H9 (cell line): ENCODE data around the gene PALD1. TPM values are rescaled to one million over a fixed set of nuclear protein-coding genes. Genes with fewer than 3 reads are reported as not detected.

Experiments
- DNase-seq: peaks from one replicate; pipeline ENCODE4 v3.0.0-alpha.2; 2017
- H2AFZ ChIP-seq: one replicate; pipeline ENCODE4 v1.6.1; 2013; ENCODE audit warnings: mild to moderate bottlenecking, low read length, control low read depth, moderate library complexity
- H2AK5ac ChIP-seq: 2 replicates; pipeline ENCODE4 v1.6.1; 2013; ENCODE audit warnings: low read length, control low read depth, mixed read lengths; ENCODE audit not compliant: insufficient read length
- H2BK120ac ChIP-seq: one replicate; pipeline ENCODE4 v1.6.1; 2013; ENCODE audit warnings: low read depth, mild to moderate bottlenecking, low read length, control low read depth, inconsistent platforms; ENCODE audit not compliant: poor library complexity, severe bottlenecking
- H2BK12ac ChIP-seq: 2 replicates; pipeline ENCODE4 v1.6.1; 2013; ENCODE audit warnings: low read length, control low read depth, mixed read lengths, low read depth; ENCODE audit not compliant: insufficient read length
- H2BK15ac ChIP-seq: 2 replicates; pipeline ENCODE4 v1.6.1; 2013; ENCODE audit warnings: low read depth, low read length, control low read depth
- H2BK20ac ChIP-seq: one replicate; pipeline ENCODE4 v1.6.1; 2013; ENCODE audit warnings: low read depth, mild to moderate bottlenecking, low read length, control low read depth, inconsistent platforms; ENCODE audit not compliant: poor library complexity, severe bottlenecking
- H2BK5ac ChIP-seq: 2 replicates; pipeline ENCODE4 v1.6.1; 2013; ENCODE audit warnings: low read length, control low read depth, mixed read lengths; ENCODE audit not compliant: insufficient read length
- H3K14ac ChIP-seq: 2 replicates; pipeline ENCODE4 v1.6.1; 2013; ENCODE audit warnings: low read length, control low read depth; ENCODE audit not compliant: insufficient read depth
- H3K18ac ChIP-seq: 2 replicates; pipeline ENCODE4 v1.6.1; 2013; ENCODE audit warnings: low read depth, mild to moderate bottlenecking, mixed read lengths, low read length, control low read depth; ENCODE audit not compliant: insufficient read length
- H3K23ac ChIP-seq: 2 replicates; pipeline ENCODE4 v1.6.1; 2013; ENCODE audit warnings: low read length, control low read depth, mixed read lengths, low read depth; ENCODE audit not compliant: insufficient read length
- H3K23me2 ChIP-seq: 2 replicates; pipeline ENCODE4 v1.6.1; 2013; ENCODE audit warnings: low read depth, mild to moderate bottlenecking, mixed read lengths, low read length, control low read depth; ENCODE audit not compliant: insufficient read length, poor library complexity, severe bottlenecking
- H3K27ac ChIP-seq: 2 replicates; pipeline ENCODE4 v1.5.1; 2013; ENCODE audit warnings: low read length, control low read depth, mixed read lengths, low read depth; ENCODE audit not compliant: insufficient read length
- H3K27me3 ChIP-seq: 2 replicates; pipeline ENCODE4 v1.6.1; 2013; ENCODE audit warnings: low read length, control low read depth, inconsistent platforms; ENCODE audit not compliant: insufficient read depth
- H3K4ac ChIP-seq: 2 replicates; pipeline ENCODE4 v1.6.1; 2013; ENCODE audit warnings: low read depth, mild to moderate bottlenecking, control low read depth, inconsistent platforms, low read length, moderate library complexity
- H3K4me1 ChIP-seq: 2 replicates; pipeline ENCODE4 v1.6.1; 2013; ENCODE audit warnings: low read length, control low read depth, inconsistent platforms; ENCODE audit not compliant: insufficient read depth
- H3K4me2 ChIP-seq: 2 replicates; pipeline ENCODE4 v1.6.1; 2013; ENCODE audit warnings: low read length, control low read depth, mixed read lengths; ENCODE audit not compliant: insufficient read length, insufficient read depth
- H3K56ac ChIP-seq: 2 replicates; pipeline ENCODE4 v1.6.1; 2013; ENCODE audit warnings: low read depth, mild to moderate bottlenecking, mixed read lengths, low read length, control low read depth; ENCODE audit not compliant: insufficient read length
- H3K79me1 ChIP-seq: 2 replicates; pipeline ENCODE4 v1.6.1; 2013; ENCODE audit warnings: low read depth, mild to moderate bottlenecking, moderate library complexity, low read length, control low read depth, inconsistent platforms; ENCODE audit not compliant: insufficient read depth, poor library complexity, severe bottlenecking
- H3K79me2 ChIP-seq: 2 replicates; pipeline ENCODE4 v1.6.1; 2013; ENCODE audit warnings: low read length, control low read depth, inconsistent platforms; ENCODE audit not compliant: insufficient read depth
- H3K9ac ChIP-seq: 2 replicates; pipeline ENCODE4 v1.6.1; 2013; ENCODE audit warnings: low read length, control low read depth, mixed read lengths; ENCODE audit not compliant: insufficient read length; ENCODE audit errors: extremely low read depth
- H3K9me3 ChIP-seq: one replicate; pipeline ENCODE4 v1.6.1; 2013; ENCODE audit warnings: low read depth, low read length, inconsistent platforms; ENCODE audit not compliant: control insufficient read depth
- H3T11ph ChIP-seq: one replicate; pipeline ENCODE4 v1.6.1; 2013; ENCODE audit warnings: mild to moderate bottlenecking, low read length, control low read depth, inconsistent platforms
- H4K20me1 ChIP-seq: one replicate; pipeline ENCODE4 v1.6.1; 2013; ENCODE audit not compliant: control insufficient read depth, insufficient read length, insufficient read depth
- H4K5ac ChIP-seq: 2 replicates; pipeline ENCODE4 v1.6.1; 2013; ENCODE audit warnings: low read depth, mild to moderate bottlenecking, mixed read lengths, low read length, control low read depth; ENCODE audit not compliant: insufficient read length
- H4K8ac ChIP-seq: replicated peaks from 2 replicates; pipeline ENCODE4 v1.6.1; 2013; ENCODE audit warnings: low read length, control low read depth, mixed read lengths, low read depth; ENCODE audit not compliant: insufficient read length
- H4K91ac ChIP-seq: 2 replicates; pipeline ENCODE4 v1.6.1; 2013; ENCODE audit warnings: low read depth, mild to moderate bottlenecking, moderate library complexity, mixed read lengths, low read length, control low read depth; ENCODE audit not compliant: insufficient read length
- H3K27ac Mint-ChIP-seq, 3 experiments: 2 replicates in 2 of 3; 3 replicates in 1 of 3; pipeline ENCODE4 v1.8.0; 2020 to 2021; ENCODE audit warnings: mixed read lengths in 3 of 3, mild to moderate bottlenecking in 1 of 3, moderate library complexity in 1 of 3
- H3K27me3 Mint-ChIP-seq: 2 replicates; pipeline ENCODE4 v1.8.0; 2021; ENCODE audit warnings: low read depth, mild to moderate bottlenecking, moderate library complexity, mixed read lengths
- H3K36me3 Mint-ChIP-seq, 3 experiments: 2 replicates in 2 of 3; 3 replicates in 1 of 3; pipeline ENCODE4 v1.8.0; 2020 to 2021; ENCODE audit warnings: low read depth in 3 of 3, mixed read lengths in 3 of 3; ENCODE audit not compliant: insufficient read depth in 1 of 3
- H3K4me1 Mint-ChIP-seq, 2 experiments: 2 replicates each; pipeline ENCODE4 v1.8.0; 2020; ENCODE audit warnings: mixed read lengths in 2 of 2
- H3K4me3 Mint-ChIP-seq, 2 experiments: 2 replicates in 1 of 2; 3 replicates in 1 of 2; pipeline ENCODE4 v1.8.0; 2020 to 2021; ENCODE audit warnings: mild to moderate bottlenecking in 2 of 2, mixed read lengths in 2 of 2, moderate library complexity in 1 of 2
- H3K9me3 Mint-ChIP-seq, 2 experiments: 2 replicates in 1 of 2; 3 replicates in 1 of 2; pipeline ENCODE4 v1.8.0; 2020; ENCODE audit warnings: mild to moderate bottlenecking in 2 of 2, mixed read lengths in 2 of 2, moderate library complexity in 1 of 2
- CTCF ChIP-seq: fragments of 200-600 bp; sonication (generic); conservative IDR thresholded peaks from 3 replicates; pipeline ENCODE4 v1.8.0; 2021; ENCODE audit warnings: antibody characterized with exemption, mild to moderate bottlenecking
- WGBS: extraction: QIAGEN DNeasy Blood & Tissue Kit; methylation state at CpG from one replicate; pipeline ENCODE4 v1.1.7; 2013; ENCODE audit warnings: missing lambda C conversion rate, low lambda C conversion rate, mixed read lengths; ENCODE audit not compliant: insufficient read length; ENCODE audit errors: extremely low coverage; 5-methylcytosine and 5-hydroxymethylcytosine counted together
- total RNA-seq: library from RNA; stranded (reverse); gene quantifications from 2 replicates; pipeline ENCODE4 v1.2.1, GENCODE V29; 2021

The PALD1 gene
- total RNA-seq, 1 experiment from 2014 or later = 21.1 TPM

GRCh38 chr10:70493660-70494234 is 15.2 kb downstream of the PALD1 start:
- Mint-ChIP-seq H3K27ac (peak overlapping the region; percentile 46 to 90 (median 53); a peak in 6 of 7 replicates), H3K36me3 (peaks cover 0 to under 1% (median 0%) of the 10 kb centered on the region in 3 experiments; a peak in 1 of 7 replicates), H3K9me3 (no peaks in the 10 kb centered on the region), H3K4me3 (peak overlapping the region in 1 of 2 experiments; percentile 17; a peak in 3 of 5 replicates), H3K4me1 (peaks cover 35 to 41% of the 10 kb centered on the region in 2 experiments), H3K27me3 (no peaks in the 10 kb centered on the region)
- TF ChIP-seq CTCF = no peak
- Histone ChIP-seq H3K9ac (no peak overlapping the region), H3K79me1 (no peaks in the 10 kb centered on the region), H3K4me2 (peak overlapping the region; percentile 12), H2BK12ac (no peak overlapping the region), H2AFZ (no peak overlapping the region), H3K56ac (no peak overlapping the region), H3K14ac (peak overlapping the region; percentile 33; the same call in 1 of the 2 replicates), H4K20me1 (no peaks in the 10 kb centered on the region), H4K5ac (no peak overlapping the region), H3K9me3 (no peaks in the 10 kb centered on the region), H4K91ac (no peak overlapping the region), H3K4ac (no peak overlapping the region; the same call in 1 of the 2 replicates), H3K4me1 (peaks cover 17% of the 10 kb centered on the region), H3K79me2 (peaks cover 7% of the 10 kb centered on the region; the same call in 1 of the 2 replicates), H2BK5ac (no peak overlapping the region), H3K27ac (no peak overlapping the region), H2BK120ac (no peak overlapping the region), H2BK15ac (no peak overlapping the region), H3T11ph (no peak overlapping the region), H2AK5ac (no peak overlapping the region), H2BK20ac (no peak overlapping the region), H3K23ac (no peak overlapping the region), H3K23me2 (no peaks in the 10 kb centered on the region), H4K8ac (no peak overlapping the region), H3K18ac (peak overlapping the region; percentile 87), H3K27me3 (no peaks in the 10 kb centered on the region)
- peak; percentile 91 for DNase-seq
- WGBS = no CpG with 5 or more reads among the region's 9 CpGs
